Esophagus mucosa (tissue), 1 donor: ENCODE data around the gene MT1E. TPM values are rescaled to one million over a fixed set of nuclear protein-coding genes. Genes with fewer than 3 reads are reported as not detected.
"Not testable (repeated sequence)": the region's sequence is repeated elsewhere in the genome, so short reads cannot be mapped to it uniquely, and the experiment has no call there.

ENCODE experiments used
- ATAC-seq: fragments of 200-7000 bp; cut with Tn5 transposase; one replicate; pipeline ENCODE4 v1.9.1; 2020
- total RNA-seq: library from RNA; stranded (reverse); gene quantifications from one replicate; pipeline ENCODE4 v1.2.4, GENCODE V29; 2023
- donor health status: DM: yes; HTN: yes; CAD: no.

MT1E gene
- total RNA-seq, 1 donor from 2014 or later, result 98.8 TPM

DNA sequence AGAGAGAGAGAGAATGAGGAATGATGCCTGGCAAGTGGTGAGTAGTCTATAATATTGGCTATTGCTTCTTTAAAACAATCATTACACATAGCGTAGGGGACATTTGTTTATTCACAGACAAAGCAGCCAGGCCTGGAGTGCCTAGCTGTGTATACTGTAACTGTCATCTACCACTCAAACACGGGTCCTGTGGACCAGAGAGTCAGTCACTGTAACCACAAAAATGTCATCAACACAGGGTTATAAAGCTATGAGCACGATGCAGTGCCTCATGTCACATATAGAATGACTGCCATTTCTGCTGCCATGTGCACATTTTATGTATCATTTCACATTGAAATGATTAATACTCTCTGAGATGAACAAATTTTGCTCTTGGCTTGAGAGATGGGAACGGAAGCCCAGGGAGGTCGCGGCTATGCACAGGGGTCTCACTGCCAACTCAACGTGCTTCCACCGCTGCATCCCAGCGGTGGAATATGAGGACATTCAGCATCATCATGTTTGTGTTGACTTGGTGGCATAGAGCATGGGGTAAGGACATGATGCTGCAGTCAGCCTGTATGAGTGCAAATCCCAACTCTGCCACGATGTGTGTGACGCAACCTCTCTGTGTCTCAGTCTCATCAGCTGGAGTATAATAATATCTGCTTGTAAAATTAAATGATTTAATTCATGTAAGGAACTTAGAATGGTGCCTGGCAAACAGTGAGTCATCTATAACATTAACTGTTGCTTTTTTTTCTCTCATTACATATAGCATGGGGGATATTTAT, 47.4 kb downstream of the MT1E start:
- no peak for ATAC-seq

- no peak for ATAC-seq
These were observed 48.3 kb downstream of the MT1E start for GRCh38 chr16:56673921-56674320.

DNA sequence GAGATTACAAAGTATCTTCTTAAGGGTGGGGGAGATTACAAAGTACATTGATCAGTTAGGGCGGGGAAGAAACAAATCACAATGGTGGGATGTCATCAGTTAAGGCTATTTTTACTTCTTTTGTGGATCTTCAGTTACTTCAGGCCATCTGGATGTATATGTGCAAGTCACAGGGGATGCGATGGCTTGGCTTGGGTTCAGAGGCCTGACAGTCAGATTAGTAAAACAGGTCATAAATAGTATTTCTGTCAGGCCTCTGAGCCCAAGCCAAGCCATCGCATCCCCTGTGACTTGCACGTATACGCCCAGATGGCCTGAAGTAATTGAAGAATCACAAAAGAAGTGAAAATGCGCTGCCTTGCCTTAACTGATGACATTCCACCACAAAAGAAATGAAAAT, 49.0 kb downstream of the MT1E start:
- ATAC-seq, result not testable (repeated sequence)

DNA sequence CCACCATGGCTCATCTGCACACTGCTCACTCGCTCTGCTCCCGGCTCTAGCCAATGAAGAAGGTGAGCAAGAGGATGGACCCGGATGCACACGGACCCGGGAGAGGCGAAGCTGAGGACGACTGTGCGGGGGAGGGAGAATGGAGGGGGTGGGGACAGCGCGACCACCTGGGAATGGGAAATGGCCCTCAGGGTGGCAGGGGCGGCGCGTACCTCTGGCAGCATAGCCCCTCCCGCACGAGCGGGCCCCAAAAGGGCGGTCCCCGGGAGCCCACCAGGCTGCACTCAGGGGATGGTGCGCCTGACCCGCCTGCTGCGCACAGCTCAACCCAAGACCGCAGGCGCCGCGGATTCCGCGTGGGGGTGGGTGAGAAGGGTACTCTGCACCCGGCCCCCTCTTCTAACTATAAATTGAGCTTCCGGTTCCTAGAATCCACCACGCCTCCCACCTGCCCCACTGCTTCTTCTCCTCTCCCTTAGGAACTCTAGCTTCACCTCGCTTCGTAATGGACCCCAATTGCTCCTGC, 50.2 kb downstream of the MT1E start:
- ATAC-seq, result no peak

Other genes with a start within 250 kb of the MT1E start
- gene AMFR, start 200.2 kb upstream of the MT1E start, total RNA-seq, result 74.2 TPM
- 99.3 TPM for gene NUDT21, start 174.4 kb upstream of the MT1E start, total RNA-seq
- gene OGFOD1, start 174.2 kb upstream of the MT1E start, total RNA-seq, result 39.0 TPM
- 35.3 TPM for gene BBS2, start 105.8 kb upstream of the MT1E start, total RNA-seq
- 8.4 TPM for gene MT4, start 60.7 kb upstream of the MT1E start, total RNA-seq
- gene MT3, start 36.3 kb upstream of the MT1E start, total RNA-seq, result not detected
- gene MT2A, start 17.2 kb upstream of the MT1E start, total RNA-seq, result 220 TPM
- gene MT1M, start 6.9 kb downstream of the MT1E start, total RNA-seq, result 2.0 TPM
- 2.9 TPM for gene MT1A, start 12.9 kb downstream of the MT1E start, total RNA-seq
- gene MT1B, start 26.1 kb downstream of the MT1E start, total RNA-seq, result not detected
- 3.7 TPM for gene MT1F, start 32.2 kb downstream of the MT1E start, total RNA-seq
- 26.3 TPM for gene MT1G, start 42.3 kb downstream of the MT1E start, total RNA-seq
- gene MT1H, start 44.0 kb downstream of the MT1E start, total RNA-seq, result 5.0 TPM
- 603 TPM for gene MT1X, start 56.7 kb downstream of the MT1E start, total RNA-seq
- 52.3 TPM for gene NUP93, start 104.3 kb downstream of the MT1E start, total RNA-seq
- gene SLC12A3, start 239.4 kb downstream of the MT1E start, total RNA-seq, result not detected